HCT116 (cell line): ENCODE data around the gene KLK15. TPM values are rescaled to one million over a fixed set of nuclear protein-coding genes. Genes with fewer than 3 reads are reported as not detected.

ENCODE experiments used
- ATAC-seq: fragments of 200-7000 bp; cut with Tn5 transposase; 2 replicates; pipeline ENCODE4 v1.9.1; 2020; ENCODE audit warnings: mild to moderate bottlenecking, moderate library complexity
- BruUV-seq: library from RNA; stranded (reverse); fragments of 400-500 nt; replicated peaks from 2 replicates; lab custom pipeline; 2021; lab: Mats Ljungman, UMichigan
- CTCF ChIA-PET: fragments of 300-600 bp; sonication (Branson Sonifier 250); formaldehyde crosslinking; loops from one replicate; lab custom pipeline; 2021; ENCODE audit warnings: antibody characterized with exemption; lab: Charles Lee
- POLR2A ChIA-PET: fragments of 300-600, 350-600 bp; sonication (Branson Sonifier 250); formaldehyde crosslinking; loops from one replicate; lab custom pipeline; 2021; ENCODE audit warnings: antibody characterized with exemption; lab: Charles Lee
- RAD21 ChIA-PET, 2 experiments: fragments of 300-600 bp; sonication (Branson Sonifier 250); formaldehyde crosslinking; loops; one replicate each; lab custom pipeline; 2023; ENCODE audit warnings: low total read pairs in 2 of 2; ENCODE audit not compliant: uncharacterized antibody in 2 of 2, unreplicated experiment in 2 of 2, low non-redundant PET in 1 of 2; lab: Charles Lee
- DNase-seq: peaks from one replicate; pipeline ENCODE4 v3.0.0-alpha.2; 2010; ENCODE audit warnings: low read depth, low spot score
- H2AFZ ChIP-seq: fragments of 200-600 bp; shearing (Covaris generic), sonication (generic); 2 replicates; pipeline ENCODE4 v1.6.1; 2017; ENCODE audit warnings: low read depth, mixed run types, mixed read lengths, antibody characterized with exemption, low read length; ENCODE audit not compliant: poor library complexity, severe bottlenecking
- H3K27ac ChIP-seq: 2 replicates; pipeline ENCODE4 v1.5.1; 2012; ENCODE audit warnings: low read depth, low read length
- H3K27me3 ChIP-seq: fragments of 200-600 bp; sonication (generic); 2 replicates; pipeline ENCODE4 v1.6.1; 2016; ENCODE audit warnings: mixed run types, low read length, mixed read lengths; ENCODE audit not compliant: insufficient read depth
- H3K36me3 ChIP-seq, 2 experiments: fragments of 200-500 bp in 1 of 2; fragments of 200-600 bp in 1 of 2; sonication (Bioruptor generic) in 1 of 2; sonication (generic) in 1 of 2; 2 replicates each; pipeline versions ENCODE4 v1.5.1 to v1.6.1; 2014 to 2016; ENCODE audit warnings: low read length in 2 of 2, inconsistent platforms in 1 of 2, mixed read lengths in 1 of 2, mixed run types in 1 of 2; ENCODE audit not compliant: insufficient read depth in 2 of 2, control insufficient read depth in 1 of 2
- H3K4me1 ChIP-seq, 2 experiments: fragments of 200-600 bp in 1 of 2; sonication (generic) in 1 of 2; 2 replicates each; pipeline versions ENCODE4 v1.5.1 to v1.6.1; 2012 to 2017; ENCODE audit warnings: low read length in 2 of 2, inconsistent platforms in 1 of 2, mild to moderate bottlenecking in 1 of 2, mixed read lengths in 1 of 2, mixed run types in 1 of 2, moderate library complexity in 1 of 2; ENCODE audit not compliant: insufficient read depth in 2 of 2, control insufficient read depth in 1 of 2
- H3K4me2 ChIP-seq: fragments of 200-600 bp; sonication (generic); 2 replicates; pipeline ENCODE4 v1.6.1; 2017; ENCODE audit warnings: mixed run types, low read length, mixed read lengths
- H3K4me3 ChIP-seq, 2 experiments: fragments of 200-600 bp in 1 of 2; sonication (generic) in 1 of 2; replicated peaks in 1 of 2; 2 replicates each; pipeline ENCODE4 v1.5.1; 2011 to 2016; ENCODE audit warnings: low read length in 2 of 2, control low read depth in 1 of 2, low read depth in 1 of 2, mild to moderate bottlenecking in 1 of 2, mixed read lengths in 1 of 2, mixed run types in 1 of 2
- H3K79me2 ChIP-seq: fragments of 200-600 bp; sonication (generic); 2 replicates; pipeline ENCODE4 v1.6.1; 2017; ENCODE audit warnings: mild to moderate bottlenecking, mixed run types, low read length, moderate library complexity, mixed read lengths; ENCODE audit not compliant: insufficient read depth
- H3K9ac ChIP-seq: fragments of 200-600 bp; sonication (generic); 2 replicates; pipeline ENCODE4 v1.6.1; 2016; ENCODE audit warnings: low read length, mixed read lengths
- H3K9me2 ChIP-seq: fragments of 200-600 bp; sonication (generic), shearing (Covaris generic); 2 replicates; pipeline ENCODE4 v1.6.1; 2017; ENCODE audit warnings: mixed run types, mild to moderate bottlenecking, moderate library complexity; ENCODE audit not compliant: insufficient read depth
- H3K9me3 ChIP-seq, 2 experiments: fragments of 200-500 bp in 1 of 2; fragments of 200-600 bp in 1 of 2; sonication (Bioruptor generic) in 1 of 2; sonication (generic) in 1 of 2; 2 replicates each; pipeline ENCODE4 v1.6.1; 2014 to 2017; ENCODE audit warnings: low read length in 2 of 2, mixed read lengths in 2 of 2, inconsistent platforms in 1 of 2, low read depth in 1 of 2, mild to moderate bottlenecking in 1 of 2, mixed run types in 1 of 2, moderate library complexity in 1 of 2; ENCODE audit not compliant: control insufficient read depth in 1 of 2, insufficient read depth in 1 of 2
- H4K20me1 ChIP-seq: fragments of 200-600 bp; sonication (generic), shearing (Covaris generic); 2 replicates; pipeline ENCODE4 v1.6.1; 2017; ENCODE audit warnings: mixed run types, mild to moderate bottlenecking, moderate library complexity; ENCODE audit not compliant: insufficient read depth
- CBX3 ChIP-seq: IDR thresholded peaks from 2 replicates; pipeline ENCODE4 v1.6.1; 2012; ENCODE audit warnings: low read depth
- CEBPB ChIP-seq: IDR thresholded peaks from 2 replicates; pipeline ENCODE4 v1.6.1; 2012; ENCODE audit warnings: low read depth
- EGR1 ChIP-seq: IDR thresholded peaks from 2 replicates; pipeline ENCODE4 v1.6.1; 2012; ENCODE audit warnings: low read depth
- ELF1 ChIP-seq: IDR thresholded peaks from 2 replicates; pipeline ENCODE4 v1.6.1; 2012; ENCODE audit warnings: low read depth, borderline replicate concordance
- EZH2phosphoT487 ChIP-seq: fragments of 200-600 bp; IDR thresholded peaks from 2 replicates; pipeline ENCODE4 v1.6.1; 2018; ENCODE audit warnings: antibody characterized with exemption, borderline replicate concordance
- POLR2AphosphoS5 ChIP-seq: IDR thresholded peaks from 2 replicates; pipeline ENCODE4 v1.6.1; 2011; ENCODE audit warnings: mild to moderate bottlenecking, low read depth, low read length, moderate library complexity
- RAD21 ChIP-seq: IDR thresholded peaks from 2 replicates; pipeline ENCODE4 v1.6.1; 2012; ENCODE audit warnings: low read depth, mild to moderate bottlenecking
- SIN3A ChIP-seq: IDR thresholded peaks from 2 replicates; pipeline ENCODE4 v1.6.1; 2012; ENCODE audit warnings: low read depth
- SP1 ChIP-seq: IDR thresholded peaks from 2 replicates; pipeline ENCODE4 v1.6.1; 2012; ENCODE audit warnings: low read depth
- SRF ChIP-seq: IDR thresholded peaks from 2 replicates; pipeline ENCODE4 v1.6.1; 2012; ENCODE audit warnings: low read depth
- TCF7L2 ChIP-seq: IDR thresholded peaks from 2 replicates; pipeline ENCODE4 v1.7.0; 2011; ENCODE audit warnings: borderline replicate concordance, inconsistent platforms; ENCODE audit not compliant: insufficient read depth, insufficient read length; ENCODE audit errors: extremely low read depth
- YY1 ChIP-seq: IDR thresholded peaks from 2 replicates; pipeline ENCODE4 v1.6.1; 2011; ENCODE audit warnings: low read length, low read depth, moderate library complexity, mild to moderate bottlenecking; ENCODE audit not compliant: insufficient replicate concordance; ENCODE audit errors: extremely low read depth
- ZFX ChIP-seq: fragments of 450-650 bp; IDR thresholded peaks from 2 replicates; pipeline ENCODE4 v1.6.1; 2017
- ZNF274 ChIP-seq: fragments of 200-500 bp; sonication (Bioruptor generic); IDR thresholded peaks from 2 replicates; pipeline ENCODE4 v1.6.1; 2014; ENCODE audit warnings: mild to moderate bottlenecking, low read depth, low read length, inconsistent platforms
- intact Hi-C: fragments of 100-400 bp; cut with micrococcal nuclease; formaldehyde crosslinking; loops from 2 replicates; pipeline ENCODE4 v1.10.0; 2022
- total RNA-seq: library from RNA; stranded (reverse); gene quantifications from one replicate; pipeline ENCODE4 v1.2.1, GENCODE V29; 2021; ENCODE audit not compliant: unreplicated experiment
- TF ChIP-seq, protein P1 (sequence below), 3 experiments: fragments of 200-600 bp in 1 of 3; sonication (generic) in 1 of 3; IDR thresholded peaks in 2 of 3; conservative IDR thresholded peaks in 1 of 3; 2 replicates each; pipeline ENCODE4 v1.5.1; 2012 to 2017; ENCODE audit warnings: low read depth in 2 of 3, low read length in 2 of 3, antibody characterized with exemption in 1 of 3, borderline replicate concordance in 1 of 3, control low read depth in 1 of 3, mild to moderate bottlenecking in 1 of 3, mixed read lengths in 1 of 3, mixed run types in 1 of 3, moderate library complexity in 1 of 3; ENCODE audit not compliant: insufficient read depth in 1 of 3
- TF ChIP-seq, protein P2 (sequence below): IDR thresholded peaks from 2 replicates; pipeline ENCODE4 v1.6.1; 2011; ENCODE audit warnings: mild to moderate bottlenecking, low read length, moderate library complexity; ENCODE audit not compliant: insufficient replicate concordance; ENCODE audit errors: extremely low read depth
- TF ChIP-seq, protein P3 (sequence below): IDR thresholded peaks from 2 replicates; pipeline ENCODE4 v1.6.1; 2012
- TF ChIP-seq, protein P4 (sequence below): IDR thresholded peaks from 2 replicates; pipeline ENCODE4 v1.6.1; 2012
- TF ChIP-seq, protein P5 (sequence below): IDR thresholded peaks from 2 replicates; pipeline ENCODE4 v1.6.1; 2012; ENCODE audit warnings: low read depth

Gene KLK15
- total RNA-seq, 1 experiment from 2014 or later = not detected

DNA sequence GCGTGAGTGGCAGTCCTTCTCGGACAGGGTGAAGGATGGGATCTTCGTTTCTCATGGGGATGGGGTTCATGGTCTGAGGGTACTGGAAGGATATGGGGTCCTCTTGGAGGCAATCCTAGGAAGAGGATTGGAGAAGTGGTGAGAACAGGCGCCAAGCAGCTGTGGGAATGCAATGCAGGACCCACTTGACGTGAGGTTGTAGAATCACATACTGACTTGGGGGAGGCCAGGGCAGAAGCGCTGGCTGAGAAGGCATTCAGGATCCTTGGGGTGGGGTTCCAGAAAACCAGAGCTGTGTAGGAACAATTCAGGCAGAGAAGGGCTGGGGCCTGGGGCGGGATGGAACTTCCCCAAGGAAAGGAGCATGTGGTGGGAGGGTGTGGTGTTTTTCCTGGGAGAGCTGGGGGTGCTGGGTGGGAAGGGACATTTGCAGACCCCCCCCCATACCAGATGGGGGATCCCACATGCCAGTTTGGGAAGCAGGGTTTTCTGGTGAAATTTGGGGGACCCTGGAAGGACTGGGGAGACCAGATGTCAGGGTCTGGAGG lies 10.6 kb downstream of the KLK15 start:
- no peak overlapping the region for H2AFZ ChIP-seq
- POLR2A ChIA-PET = interaction anchor here (1.4 kb wide), 1 partner anchor 14 kb away, joined by 3 read pairs; no protein-coding TSS in a partner anchor
- no peak overlapping the region for H3K4me3 ChIP-seq
- H3K36me3 ChIP-seq = no peaks in the 10 kb centered on the region
- H3K9me3 ChIP-seq = no peaks in the 10 kb centered on the region; a peak in 1 of 4 replicates
- H3K4me2 ChIP-seq = peak overlapping the region; percentile 23; the same call in 1 of the 2 replicates
- CTCF ChIA-PET = no interaction called here
- no peak for TF ChIP-seq ZNF274
- TF ChIP-seq, protein P1, sequence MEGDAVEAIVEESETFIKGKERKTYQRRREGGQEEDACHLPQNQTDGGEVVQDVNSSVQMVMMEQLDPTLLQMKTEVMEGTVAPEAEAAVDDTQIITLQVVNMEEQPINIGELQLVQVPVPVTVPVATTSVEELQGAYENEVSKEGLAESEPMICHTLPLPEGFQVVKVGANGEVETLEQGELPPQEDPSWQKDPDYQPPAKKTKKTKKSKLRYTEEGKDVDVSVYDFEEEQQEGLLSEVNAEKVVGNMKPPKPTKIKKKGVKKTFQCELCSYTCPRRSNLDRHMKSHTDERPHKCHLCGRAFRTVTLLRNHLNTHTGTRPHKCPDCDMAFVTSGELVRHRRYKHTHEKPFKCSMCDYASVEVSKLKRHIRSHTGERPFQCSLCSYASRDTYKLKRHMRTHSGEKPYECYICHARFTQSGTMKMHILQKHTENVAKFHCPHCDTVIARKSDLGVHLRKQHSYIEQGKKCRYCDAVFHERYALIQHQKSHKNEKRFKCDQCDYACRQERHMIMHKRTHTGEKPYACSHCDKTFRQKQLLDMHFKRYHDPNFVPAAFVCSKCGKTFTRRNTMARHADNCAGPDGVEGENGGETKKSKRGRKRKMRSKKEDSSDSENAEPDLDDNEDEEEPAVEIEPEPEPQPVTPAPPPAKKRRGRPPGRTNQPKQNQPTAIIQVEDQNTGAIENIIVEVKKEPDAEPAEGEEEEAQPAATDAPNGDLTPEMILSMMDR (IDR thresholded peaks at IDR 0.05 in 2 of 3, conservative IDR thresholded peaks at IDR 0.05 in 1 of 3; ENCODE audit: borderline replicate concordance in 1 of 3, insufficient read depth in 1 of 3, low read depth in 2 of 3, low read length in 2 of 3) = no peak
- TF ChIP-seq CBX3 = no peak
- TF ChIP-seq, protein P2, sequence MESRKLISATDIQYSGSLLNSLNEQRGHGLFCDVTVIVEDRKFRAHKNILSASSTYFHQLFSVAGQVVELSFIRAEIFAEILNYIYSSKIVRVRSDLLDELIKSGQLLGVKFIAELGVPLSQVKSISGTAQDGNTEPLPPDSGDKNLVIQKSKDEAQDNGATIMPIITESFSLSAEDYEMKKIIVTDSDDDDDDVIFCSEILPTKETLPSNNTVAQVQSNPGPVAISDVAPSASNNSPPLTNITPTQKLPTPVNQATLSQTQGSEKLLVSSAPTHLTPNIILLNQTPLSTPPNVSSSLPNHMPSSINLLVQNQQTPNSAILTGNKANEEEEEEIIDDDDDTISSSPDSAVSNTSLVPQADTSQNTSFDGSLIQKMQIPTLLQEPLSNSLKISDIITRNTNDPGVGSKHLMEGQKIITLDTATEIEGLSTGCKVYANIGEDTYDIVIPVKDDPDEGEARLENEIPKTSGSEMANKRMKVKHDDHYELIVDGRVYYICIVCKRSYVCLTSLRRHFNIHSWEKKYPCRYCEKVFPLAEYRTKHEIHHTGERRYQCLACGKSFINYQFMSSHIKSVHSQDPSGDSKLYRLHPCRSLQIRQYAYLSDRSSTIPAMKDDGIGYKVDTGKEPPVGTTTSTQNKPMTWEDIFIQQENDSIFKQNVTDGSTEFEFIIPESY = no peak
- no peak for TF ChIP-seq RAD21
- no peak for TF ChIP-seq POLR2AphosphoS5
- TF ChIP-seq, protein P3, sequence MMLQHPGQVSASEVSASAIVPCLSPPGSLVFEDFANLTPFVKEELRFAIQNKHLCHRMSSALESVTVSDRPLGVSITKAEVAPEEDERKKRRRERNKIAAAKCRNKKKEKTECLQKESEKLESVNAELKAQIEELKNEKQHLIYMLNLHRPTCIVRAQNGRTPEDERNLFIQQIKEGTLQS = no peak
- no peak for TF ChIP-seq EGR1
- TF ChIP-seq TCF7L2 = no peak
- TF ChIP-seq SP1 = no peak
- TF ChIP-seq SIN3A = no peak
- no peak for TF ChIP-seq CEBPB
- no peak for TF ChIP-seq ZFX
- TF ChIP-seq EZH2phosphoT487 = no peak
- TF ChIP-seq ELF1 = no peak
- TF ChIP-seq, protein P4, sequence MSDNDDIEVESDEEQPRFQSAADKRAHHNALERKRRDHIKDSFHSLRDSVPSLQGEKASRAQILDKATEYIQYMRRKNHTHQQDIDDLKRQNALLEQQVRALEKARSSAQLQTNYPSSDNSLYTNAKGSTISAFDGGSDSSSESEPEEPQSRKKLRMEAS = no peak
- TF ChIP-seq, protein P5, sequence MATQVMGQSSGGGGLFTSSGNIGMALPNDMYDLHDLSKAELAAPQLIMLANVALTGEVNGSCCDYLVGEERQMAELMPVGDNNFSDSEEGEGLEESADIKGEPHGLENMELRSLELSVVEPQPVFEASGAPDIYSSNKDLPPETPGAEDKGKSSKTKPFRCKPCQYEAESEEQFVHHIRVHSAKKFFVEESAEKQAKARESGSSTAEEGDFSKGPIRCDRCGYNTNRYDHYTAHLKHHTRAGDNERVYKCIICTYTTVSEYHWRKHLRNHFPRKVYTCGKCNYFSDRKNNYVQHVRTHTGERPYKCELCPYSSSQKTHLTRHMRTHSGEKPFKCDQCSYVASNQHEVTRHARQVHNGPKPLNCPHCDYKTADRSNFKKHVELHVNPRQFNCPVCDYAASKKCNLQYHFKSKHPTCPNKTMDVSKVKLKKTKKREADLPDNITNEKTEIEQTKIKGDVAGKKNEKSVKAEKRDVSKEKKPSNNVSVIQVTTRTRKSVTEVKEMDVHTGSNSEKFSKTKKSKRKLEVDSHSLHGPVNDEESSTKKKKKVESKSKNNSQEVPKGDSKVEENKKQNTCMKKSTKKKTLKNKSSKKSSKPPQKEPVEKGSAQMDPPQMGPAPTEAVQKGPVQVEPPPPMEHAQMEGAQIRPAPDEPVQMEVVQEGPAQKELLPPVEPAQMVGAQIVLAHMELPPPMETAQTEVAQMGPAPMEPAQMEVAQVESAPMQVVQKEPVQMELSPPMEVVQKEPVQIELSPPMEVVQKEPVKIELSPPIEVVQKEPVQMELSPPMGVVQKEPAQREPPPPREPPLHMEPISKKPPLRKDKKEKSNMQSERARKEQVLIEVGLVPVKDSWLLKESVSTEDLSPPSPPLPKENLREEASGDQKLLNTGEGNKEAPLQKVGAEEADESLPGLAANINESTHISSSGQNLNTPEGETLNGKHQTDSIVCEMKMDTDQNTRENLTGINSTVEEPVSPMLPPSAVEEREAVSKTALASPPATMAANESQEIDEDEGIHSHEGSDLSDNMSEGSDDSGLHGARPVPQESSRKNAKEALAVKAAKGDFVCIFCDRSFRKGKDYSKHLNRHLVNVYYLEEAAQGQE = no peak
- TF ChIP-seq SRF = no peak
- no peak for TF ChIP-seq YY1
- TF ChIP-seq, all 23 proteins: peak for 0
- BruUV-seq = no TSS peak
- no peaks in the 10 kb centered on the region for H3K27me3 ChIP-seq
- H3K27ac ChIP-seq = no peak overlapping the region
- no peak for ATAC-seq
- H3K9ac ChIP-seq = no peak overlapping the region
- no peak for DNase-seq
- H3K9me2 ChIP-seq = no peaks in the 10 kb centered on the region
- intact Hi-C loops = no loop called here
- RAD21 ChIA-PET = no interaction called here
- H4K20me1 ChIP-seq = no peaks in the 10 kb centered on the region
- H3K4me1 ChIP-seq = peaks cover 19 to 45% of the 10 kb centered on the region in 2 experiments
- no peaks in the 10 kb centered on the region for H3K79me2 ChIP-seq
